Activated CD4-positive, alpha-beta T cell treated with anti-CD3 and anti-CD28 coated beads, Interleukin-2, amount 50 U/mL, for 24 hours (primary cell): ENCODE measurements around the gene ZFP90.

Experiments used
- DNase-seq, 2 donors: peaks; one replicate each; pipeline ENCODE4 v3.0.0-alpha.2; 2020; ENCODE audit warnings: low read depth in 1 of 2, low spot score in 1 of 2

The ZFP90 gene

DNA sequence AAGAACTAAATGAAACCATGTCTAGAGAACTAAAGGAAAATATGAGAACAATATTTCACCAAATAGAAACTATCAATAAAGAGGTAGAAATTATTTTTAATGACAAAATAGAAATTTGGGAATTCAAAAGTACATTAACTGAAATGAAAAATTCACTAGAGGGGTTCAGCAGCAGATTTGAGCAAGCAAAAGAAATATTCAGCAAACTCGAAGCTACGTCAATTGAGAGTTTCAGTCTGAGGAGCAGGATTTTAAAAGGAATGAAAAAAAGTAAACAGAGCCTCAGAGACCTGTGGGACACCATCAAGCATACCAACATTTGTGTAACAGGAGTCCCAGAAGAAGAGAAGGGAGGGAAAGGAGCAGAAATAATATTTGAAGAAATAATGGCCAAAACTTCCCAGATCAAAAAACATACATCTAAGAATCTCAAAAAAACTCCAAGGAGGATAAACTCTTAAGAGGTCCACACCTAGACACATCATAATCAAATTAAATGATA lies 38.3 kb downstream of the ZFP90 start:
- no peak for DNase-seq

DNA sequence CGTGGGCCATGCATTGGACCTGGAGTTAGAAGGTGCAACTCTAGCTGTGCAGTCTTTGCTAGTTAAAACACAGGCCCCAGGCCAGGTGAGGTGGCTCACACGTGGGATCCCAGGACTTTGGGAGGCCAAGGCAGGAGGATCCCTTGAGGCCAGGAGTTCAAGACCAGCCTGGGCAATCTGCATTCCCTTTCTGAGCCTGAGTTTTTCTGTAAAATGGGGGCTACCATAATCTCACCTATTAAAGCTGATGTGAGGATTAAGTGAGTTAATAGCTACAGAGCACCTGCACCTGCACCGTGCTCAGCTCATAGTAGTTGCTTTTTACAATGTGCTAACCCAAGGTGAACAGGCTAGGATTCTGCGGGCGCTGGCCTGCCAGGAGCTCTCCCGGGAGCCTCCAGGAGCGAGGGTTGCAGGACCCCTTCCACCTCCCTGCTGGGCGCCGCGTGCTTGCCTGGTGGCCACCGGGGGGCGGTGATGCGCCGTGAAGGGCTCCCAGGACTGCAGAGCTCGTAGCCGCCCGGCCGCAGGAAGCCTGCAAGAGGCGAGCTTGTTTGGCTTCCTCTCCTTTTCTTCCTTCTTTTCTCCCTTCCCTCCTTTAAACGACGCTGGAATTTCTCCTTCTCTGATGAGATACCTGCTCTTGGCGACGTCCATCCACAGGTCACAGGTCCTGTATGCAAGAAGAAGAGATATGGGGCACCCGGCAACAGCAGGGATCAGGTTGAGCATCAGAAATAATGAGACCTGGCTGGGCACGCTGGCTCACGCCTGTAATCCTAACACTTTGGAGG lies 51.3 kb downstream of the ZFP90 start:
- peak; percentile 36 to 39 for DNase-seq

DNA sequence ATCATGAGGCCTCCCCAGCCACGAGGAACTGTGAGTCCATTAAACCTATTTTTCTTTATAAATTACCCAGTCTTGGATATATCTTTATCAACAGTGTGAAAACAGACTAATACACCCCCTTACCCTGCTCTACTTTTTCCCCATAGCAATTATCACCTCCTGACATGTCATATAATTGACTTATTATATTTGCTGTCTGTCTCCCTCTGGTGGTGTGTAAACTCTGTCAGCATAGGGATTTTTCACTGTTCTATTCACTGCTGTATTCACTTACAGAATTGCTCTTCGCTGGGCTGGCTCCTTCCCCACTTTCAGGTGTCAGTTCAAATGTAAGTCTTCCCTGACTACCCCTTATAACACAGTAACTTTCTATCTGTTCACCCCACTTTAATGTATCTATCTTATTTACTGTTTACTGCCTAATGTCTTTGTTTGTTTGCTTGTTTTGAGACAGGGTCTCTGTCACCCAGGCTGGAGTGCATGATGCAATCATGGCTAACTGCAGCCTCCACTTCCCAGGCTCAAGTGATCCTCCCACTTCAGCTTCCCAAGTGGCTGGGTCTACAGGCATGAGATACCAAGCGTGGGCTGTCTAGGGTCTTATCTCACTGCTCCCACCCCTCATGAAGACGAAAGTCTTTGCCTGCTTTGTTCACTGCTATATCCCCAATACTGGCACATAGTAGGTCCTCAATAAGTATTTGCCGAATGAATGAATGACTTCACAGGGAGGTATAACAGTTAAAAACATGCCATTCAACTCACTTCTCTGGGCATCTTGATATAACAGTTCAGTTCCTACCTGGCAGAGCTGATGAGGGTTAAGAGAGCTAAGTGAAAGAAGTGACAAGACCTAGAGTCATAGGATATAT lies 53.6 kb downstream of the ZFP90 start:
- no peak for DNase-seq

DNA sequence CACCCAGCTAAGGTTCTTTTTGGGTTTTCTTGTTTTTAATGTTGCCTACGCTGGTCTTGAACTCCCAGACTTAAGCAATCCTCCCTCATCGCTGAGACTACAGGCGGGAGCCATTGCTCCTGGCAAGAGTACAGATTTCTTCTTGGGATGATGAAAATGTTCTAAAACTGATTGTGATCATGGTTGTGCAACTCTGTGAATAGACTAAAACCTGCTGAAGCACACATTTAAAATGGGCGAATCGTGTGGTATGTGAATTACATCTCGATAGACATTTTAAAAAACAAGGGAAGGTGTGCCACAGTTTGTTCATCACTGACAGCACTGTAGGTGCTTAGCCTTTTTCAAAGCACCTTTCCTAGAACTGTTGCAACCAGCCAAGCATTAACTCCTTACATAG lies 57.2 kb downstream of the ZFP90 start:
- no peak for DNase-seq

DNA sequence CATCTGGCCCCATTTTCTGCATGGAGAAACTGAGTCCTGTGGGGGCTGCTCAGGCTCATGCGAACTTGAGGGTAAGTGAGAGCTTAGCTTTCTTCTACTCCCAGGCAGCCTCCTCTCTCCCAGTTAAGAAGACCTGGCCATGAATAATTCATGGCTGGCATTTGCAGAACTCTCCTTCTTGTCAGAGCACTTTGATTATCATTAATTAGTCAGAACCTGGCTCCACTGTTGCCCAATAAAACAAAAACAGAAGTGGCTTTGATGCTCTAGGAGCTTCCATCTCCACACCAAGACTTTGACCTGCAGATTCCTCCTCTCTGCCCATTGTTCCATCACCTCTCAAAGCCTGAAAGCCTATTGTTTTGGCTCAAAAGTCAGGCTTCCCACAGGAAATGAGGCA lies 60.5 kb downstream of the ZFP90 start:
- no peak for DNase-seq

DNA sequence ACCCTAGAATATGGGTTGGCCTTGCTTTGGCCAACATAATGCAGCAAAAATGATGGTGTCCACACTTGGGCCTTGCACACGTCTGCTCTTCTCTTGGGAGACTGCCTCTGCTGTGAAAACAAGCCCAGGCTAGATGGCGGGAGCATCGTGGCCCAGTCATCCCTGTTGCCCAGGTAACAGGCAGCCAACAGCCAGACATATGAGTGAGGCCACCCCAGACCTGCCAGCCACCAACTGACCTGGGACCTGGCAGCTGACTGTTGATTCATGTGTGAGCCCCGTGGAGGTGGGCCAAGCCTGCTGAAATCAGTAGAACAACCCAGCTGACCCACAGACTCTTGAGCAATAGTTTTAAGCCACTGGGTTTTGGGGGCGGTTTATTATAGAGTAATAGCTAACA lies 66.7 kb downstream of the ZFP90 start:
- DNase-seq: no peak

DNA sequence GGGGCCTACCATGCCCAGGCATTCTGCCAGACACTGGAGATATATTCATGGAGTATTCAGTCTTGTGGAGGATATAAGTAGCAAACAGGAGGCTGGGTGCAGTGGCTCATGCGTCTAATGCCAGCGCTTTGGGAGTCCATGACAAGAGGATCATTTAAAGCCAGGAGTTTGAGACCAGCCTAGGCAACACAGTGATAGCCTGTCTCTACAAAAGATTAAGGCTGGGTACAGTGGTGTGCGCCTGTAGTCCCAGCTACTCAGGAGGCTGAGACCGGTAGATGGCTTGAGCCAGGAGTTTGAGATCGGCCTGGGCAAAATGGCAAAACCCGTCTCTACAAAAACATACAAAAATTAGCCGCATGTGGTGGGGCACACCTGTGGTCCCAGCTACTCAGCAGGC lies 68.4 kb downstream of the ZFP90 start:
- DNase-seq: no peak

DNA sequence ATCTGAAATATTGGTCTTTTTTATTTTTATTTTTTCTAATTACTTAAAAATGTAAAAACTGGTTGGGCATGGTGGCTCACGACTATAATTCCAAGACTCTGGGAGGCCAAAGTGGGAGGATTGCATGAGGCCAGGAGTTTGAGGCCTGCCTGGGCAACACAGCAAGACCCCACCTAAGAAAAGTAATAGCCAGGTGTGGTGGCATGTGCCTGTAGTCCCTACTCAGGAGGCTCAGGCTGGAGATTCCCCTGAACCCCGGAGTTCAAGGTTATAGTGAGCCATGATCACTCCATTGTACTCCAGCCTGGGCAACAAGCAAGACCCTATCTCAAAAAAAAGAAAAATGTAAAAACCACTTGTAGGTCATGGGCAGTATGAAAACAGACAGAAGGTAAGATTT lies 69.2 kb downstream of the ZFP90 start:
- no peak for DNase-seq

DNA sequence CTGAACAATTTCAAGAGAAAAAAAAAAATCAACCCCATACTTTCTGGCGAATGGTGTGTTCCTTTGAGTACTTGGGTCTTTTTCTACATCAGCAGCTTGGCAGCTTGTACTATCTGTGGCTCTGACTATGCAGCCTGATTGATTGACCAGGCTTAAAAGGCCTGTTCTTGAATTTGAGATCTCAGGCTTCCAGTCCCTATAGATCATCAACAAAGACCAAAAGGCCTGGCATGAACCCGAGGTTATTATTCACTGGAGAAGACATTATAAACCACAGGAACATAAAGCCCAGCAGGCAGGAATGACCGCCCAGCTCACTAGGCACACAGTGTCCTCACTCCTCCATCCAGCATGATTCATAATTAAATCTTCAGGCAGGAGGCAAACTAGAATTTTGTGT lies 73.9 kb downstream of the ZFP90 start:
- no peak for DNase-seq

DNA sequence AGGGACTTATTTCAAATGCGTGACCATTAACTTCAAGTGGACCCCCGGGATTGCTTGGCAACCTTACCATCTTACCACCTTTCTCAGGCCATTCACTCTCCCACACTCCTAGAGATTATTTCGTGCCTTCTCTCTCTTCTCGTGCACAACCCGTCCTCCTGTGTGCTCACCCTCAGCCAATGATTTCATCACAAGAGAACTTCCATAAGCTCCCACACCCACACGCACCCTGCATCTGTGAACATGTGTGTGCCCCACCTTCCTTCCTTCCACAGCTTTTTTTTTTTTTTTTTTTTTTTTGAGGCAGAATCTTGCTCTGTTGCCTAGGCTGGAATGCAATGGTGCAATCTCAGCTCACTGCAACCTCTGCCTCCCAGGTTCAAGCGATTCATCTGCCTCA lies 78.6 kb downstream of the ZFP90 start:
- no peak for DNase-seq
